NCI-H1092 (cell line): ENCODE measurements around the gene DND1.
"Not testable (repeated sequence)": the region's sequence is repeated elsewhere in the genome, so short reads cannot be mapped to it uniquely, and the experiment has no call there.

Experiments used
- DNase-seq: peaks from one replicate; lab custom pipeline; 2025; lab: John Stamatoyannopoulos, UW

The DND1 gene

GRCh38 chr5:140673187-140673976, at the start of gene DND1:
DND1 (minus strand) TSS chr5:140673576; CDS start chr5:140673542, 34 bp downstream.
- no peak for DNase-seq

- DNase-seq = not testable (repeated sequence)
These were observed 48.0 kb upstream of the DND1 start for GRCh38 chr5:140721395-140721794.

GRCh38 chr5:140720738-140721137, 47.4 kb upstream of the DND1 start:
- DNase-seq = not testable (repeated sequence)

- DNase-seq = no peak
These were observed 44.9 kb upstream of the DND1 start for GRCh38 chr5:140718266-140718592.

- not testable (repeated sequence) for DNase-seq
These were observed 42.9 kb upstream of the DND1 start for GRCh38 chr5:140716238-140716637.

- no peak for DNase-seq
These were observed 40.3 kb upstream of the DND1 start for GRCh38 chr5:140713562-140714094.

- no peak for DNase-seq
These were observed 38.4 kb upstream of the DND1 start for GRCh38 chr5:140711794-140712193.

GRCh38 chr5:140710899-140711552, 37.6 kb upstream of the DND1 start:
- DNase-seq = peak; percentile 23

GRCh38 chr5:140708787-140709186, 35.4 kb upstream of the DND1 start:
- DNase-seq = not testable (repeated sequence)

- DNase-seq = no peak
These were observed 34.4 kb upstream of the DND1 start for GRCh38 chr5:140707812-140708211.

GRCh38 chr5:140700177-140701144, 27.1 kb upstream of the DND1 start, which contains the start of gene ZMAT2:
ZMAT2 (plus strand) TSS chr5:140700447; CDS start chr5:140700461, 14 bp downstream.
- peak; percentile 93 for DNase-seq

GRCh38 chr5:140696891-140697492, 23.6 kb upstream of the DND1 start:
- no peak for DNase-seq

GRCh38 chr5:140694276-140694675, 20.9 kb upstream of the DND1 start:
- DNase-seq = no peak

- DNase-seq = peak; percentile 79
These were observed 17.9 kb upstream of the DND1 start, which contains the start of the genes HARS1 and HARS2 for GRCh38 chr5:140690941-140691924. HARS1 (minus strand) TSS chr5:140691370; CDS start chr5:140691304, 66 bp downstream. HARS2 (plus strand) TSS chr5:140691455; CDS start chr5:140691649, 194 bp downstream.

- no peak for DNase-seq
These were observed 17.1 kb upstream of the DND1 start for GRCh38 chr5:140690376-140690932.

- no peak for DNase-seq
These were observed 5.6 kb upstream of the DND1 start for GRCh38 chr5:140678993-140679392.

- no peak for DNase-seq
These were observed 4.6 kb upstream of the DND1 start for GRCh38 chr5:140677947-140678346.

- DNase-seq = no peak
These were observed 1.3 kb upstream of the DND1 start for GRCh38 chr5:140674629-140675028.

- DNase-seq = no peak
These were observed 835 bp upstream of the DND1 start for GRCh38 chr5:140674211-140674610.
